HepG2 (cell line): ENCODE measurements around the gene SOX13. TPM values are rescaled to one million over a fixed set of nuclear protein-coding genes. Genes with fewer than 3 reads are reported as not detected.

Experiments used
- CEBPG ChIP-seq: IDR thresholded peaks from 2 replicates; pipeline ENCODE4 v1.6.1; 2016
- E2F2 ChIP-seq: sonication (generic); formaldehyde crosslinking; IDR thresholded peaks from 2 replicates; pipeline ENCODE4 v1.4.0; 2020; ENCODE audit warnings: missing genetic modification reagents, borderline replicate concordance
- GABPB1 ChIP-seq: IDR thresholded peaks from 2 replicates; pipeline ENCODE4 v1.6.1; 2016; ENCODE audit warnings: mild to moderate bottlenecking, missing genetic modification reagents, moderate library complexity, missing compliant biosample characterization
- GLMP ChIP-seq: sonication (generic); formaldehyde crosslinking; IDR thresholded peaks from 2 replicates; pipeline ENCODE4 v1.9.0; 2021; ENCODE audit warnings: missing genetic modification reagents, mild to moderate bottlenecking, borderline replicate concordance
- HIVEP1 ChIP-seq: sonication (generic); formaldehyde crosslinking; IDR thresholded peaks from 2 replicates; pipeline ENCODE4 v1.4.0; 2020; ENCODE audit warnings: mild to moderate bottlenecking, missing genetic modification reagents
- HOXA3 ChIP-seq: sonication (generic); formaldehyde crosslinking; IDR thresholded peaks from 2 replicates; pipeline ENCODE4 v1.5.0; 2020; ENCODE audit warnings: missing genetic modification reagents
- KLF16 ChIP-seq, 2 experiments: sonication (generic) in 1 of 2; formaldehyde crosslinking in 1 of 2; IDR thresholded peaks; 2 replicates each; pipeline versions ENCODE4 v1.6.1 to v1.8.0; 2016 to 2023; ENCODE audit warnings: missing genetic modification reagents in 2 of 2, missing compliant biosample characterization in 1 of 2
- MEIS1 ChIP-seq: sonication (generic); formaldehyde crosslinking; IDR thresholded peaks from 2 replicates; pipeline ENCODE4 v1.9.0; 2021; ENCODE audit warnings: mild to moderate bottlenecking, missing genetic modification reagents, moderate library complexity, borderline replicate concordance
- NFYB ChIP-seq: sonication (generic); formaldehyde crosslinking; IDR thresholded peaks from 2 replicates; pipeline ENCODE4 v1.4.0; 2020; ENCODE audit warnings: missing genetic modification reagents
- PAXIP1 ChIP-seq: sonication (generic); formaldehyde crosslinking; conservative IDR thresholded peaks from 2 replicates; pipeline ENCODE4 v1.4.0; 2020; ENCODE audit warnings: mild to moderate bottlenecking, missing genetic modification reagents, moderate library complexity
- PRMT3 ChIP-seq: sonication (generic); formaldehyde crosslinking; IDR thresholded peaks from 2 replicates; pipeline ENCODE4 v1.8.1; 2022; ENCODE audit warnings: low read depth, mild to moderate bottlenecking, moderate library complexity, missing genetic modification reagents, borderline replicate concordance
- RBM39 ChIP-seq: fragments of 200-400 bp; formaldehyde crosslinking; IDR thresholded peaks from one replicate; pipeline ENCODE4 v1.6.1; 2018; ENCODE audit warnings: antibody characterized with exemption, mild to moderate bottlenecking, low read depth, low read length; ENCODE audit not compliant: poor library complexity, severe bottlenecking
- RFX1 ChIP-seq: fragments of 450-650 bp; IDR thresholded peaks from 2 replicates; pipeline ENCODE4 v1.6.1; 2017
- SAFB2 ChIP-seq: sonication (generic); formaldehyde crosslinking; IDR thresholded peaks from 2 replicates; pipeline ENCODE4 v1.5.1; 2020; ENCODE audit warnings: missing genetic modification reagents, low read depth, mild to moderate bottlenecking, borderline replicate concordance
- STAG1 ChIP-seq: sonication (generic); formaldehyde crosslinking; IDR thresholded peaks from 2 replicates; pipeline ENCODE4 v1.4.0; 2020; ENCODE audit warnings: missing genetic modification reagents
- TSC22D2 ChIP-seq: sonication (generic); formaldehyde crosslinking; IDR thresholded peaks from 2 replicates; pipeline ENCODE4 v1.5.1; 2020; ENCODE audit warnings: missing genetic modification reagents, mild to moderate bottlenecking, borderline replicate concordance
- ZFP82 ChIP-seq: sonication (generic); formaldehyde crosslinking; IDR thresholded peaks from 2 replicates; pipeline ENCODE4 v1.5.1; 2020; ENCODE audit warnings: mild to moderate bottlenecking, missing genetic modification reagents, borderline replicate concordance
- ZNF225 ChIP-seq: sonication (generic); formaldehyde crosslinking; IDR thresholded peaks from 2 replicates; pipeline ENCODE4 v1.4.0; 2020; ENCODE audit warnings: mild to moderate bottlenecking, missing genetic modification reagents
- ZNF331 ChIP-seq: sonication (generic); formaldehyde crosslinking; IDR thresholded peaks from 2 replicates; pipeline ENCODE4 v1.4.0; 2020; ENCODE audit warnings: missing genetic modification reagents
- ZNF335 ChIP-seq: sonication (generic); formaldehyde crosslinking; IDR thresholded peaks from 2 replicates; pipeline ENCODE4 v1.4.0; 2020; ENCODE audit warnings: missing genetic modification reagents
- ZNF546 ChIP-seq: sonication (generic); formaldehyde crosslinking; conservative IDR thresholded peaks from 2 replicates; pipeline ENCODE4 v1.8.1; 2023; ENCODE audit warnings: mild to moderate bottlenecking, missing genetic modification reagents
- polyA plus RNA-seq, 8 experiments: library from polyadenylated mRNA; depleted of rRNA in 3 of 8; stranded (reverse) in 7 of 8; unstranded in 1 of 8; fragments of >200 nt; fragmentation: Illumina TruSeq in 4 of 8; extraction: Trizol in 4 of 8; gene quantifications; 2 replicates each; pipeline versions ENCODE4 v1.2.1 to v1.2.3, GENCODE V29; 2011 to 2016; ENCODE audit warnings: low read depth in 4 of 8, missing spikeins in 1 of 8, mixed read lengths in 1 of 8; ENCODE audit not compliant: insufficient read depth in 1 of 8
- total RNA-seq, 5 experiments: library from RNA; depleted of rRNA; stranded (reverse); fragments of >200 nt; fragmentation: Illumina TruSeq; extraction: Trizol; gene quantifications; 2 replicates each; pipeline ENCODE4 v1.2.3, GENCODE V29; 2016; ENCODE audit warnings: low read depth in 1 of 5

Gene SOX13
- total and polyA plus RNA-seq, 2 of the 13 experiments (the other 11 are each of a cell fraction or from before 2014, with no cell fraction given), result 13.3 to 15.8 TPM

GRCh38 chr1:204128964-204129896, 56.3 kb downstream of the SOX13 start (continued):
- TF ChIP-seq PAXIP1 (CRISPR knock-in tag), result peak; percentile 17; the same call in 1 of the 2 replicates
- TF ChIP-seq MEIS1, result no peak; the same call in 1 of the 2 replicates
- no peak for TF ChIP-seq GLMP
- TF ChIP-seq PRMT3 (CRISPR knock-in tag), result no peak
- no peak for TF ChIP-seq CEBPG (CRISPR knock-in tag)
- 0 out of 2 replicates have a peak, but pooled peaks have one; percentile 42 for TF ChIP-seq HOXA3
- no peak for TF ChIP-seq E2F2 (CRISPR knock-in tag)
- peak; percentile 75 for TF ChIP-seq GABPB1 (CRISPR knock-in tag)
- TF ChIP-seq ZNF546, result no peak
- no peak for TF ChIP-seq ZNF335 (CRISPR knock-in tag)
- peak; percentile 66 for TF ChIP-seq RBM39
- TF ChIP-seq ZNF225 (CRISPR knock-in tag), result no peak
- peak; percentile 45; the same call in 1 of the 2 replicates for TF ChIP-seq TSC22D2
- peak; percentile 91 for TF ChIP-seq STAG1 (CRISPR knock-in tag)
- no peak for TF ChIP-seq NFYB
- 0 out of 2 replicates have a peak, but pooled peaks have one; percentile 30 for TF ChIP-seq ZNF331 (CRISPR knock-in tag)
- TF ChIP-seq HIVEP1 (CRISPR knock-in tag), result no peak
- no peak for TF ChIP-seq RFX1
- peak in 1 of 2 experiments; percentile 59; a peak in 1 of 4 replicates for TF ChIP-seq KLF16 (CRISPR knock-in tag; IDR thresholded peaks at IDR 0.05)
- TF ChIP-seq ZFP82, result no peak
- peak; percentile 35; the same call in 1 of the 2 replicates for TF ChIP-seq SAFB2
